D721Med (cell line): ENCODE results near the gene DNMBP.
A peak's percentile ranks its signal among the peaks of the same experiment; 100 is the strongest.
"Not testable (repeated sequence)": the region's sequence is repeated elsewhere in the genome, so short reads cannot be mapped to it uniquely, and the experiment has no call there.

Source experiments
- DNase-seq: peaks from one replicate; pipeline ENCODE4 v3.0.0; 2011; ENCODE audit warnings: low spot score; ENCODE audit not compliant: insufficient read length
- FAIRE-seq: peaks from 2 replicates; lab custom pipeline; 2011; peaks lifted over from hg19 to GRCh38; lab: Jason Lieb, UNC
- CTCF ChIP-seq: IDR thresholded peaks from 2 replicates; pipeline ENCODE4 v1.5.1; 2012; ENCODE audit warnings: mild to moderate bottlenecking, control low read depth; ENCODE audit not compliant: insufficient read depth; ENCODE audit errors: missing control alignments

DNMBP gene

GRCh38 chr10:99869581-99870122 is 140.1 kb downstream of the DNMBP start:
- TF ChIP-seq CTCF: no peak
- FAIRE-seq (no peak), DNase-seq (no peak)

- not testable (repeated sequence) for DNase-seq, FAIRE-seq
These were observed 142.5 kb downstream of the DNMBP start for GRCh38 chr10:99867250-99867649.

- DNase-seq, FAIRE-seq: not testable (repeated sequence)
These were observed 146.1 kb downstream of the DNMBP start for GRCh38 chr10:99863535-99864240.

- no peak for DNase-seq
- TF ChIP-seq CTCF: no peak
- no peak for FAIRE-seq
These were observed 149.3 kb downstream of the DNMBP start for GRCh38 chr10:99860466-99860865.

- no peak for FAIRE-seq
- TF ChIP-seq CTCF: peak; percentile 25
- no peak for DNase-seq
These were observed 150.2 kb downstream of the DNMBP start for GRCh38 chr10:99859585-99859984.

- FAIRE-seq (no peak), DNase-seq (no peak)
- TF ChIP-seq CTCF: no peak
These were observed 150.9 kb downstream of the DNMBP start for GRCh38 chr10:99858849-99859248.

GRCh38 chr10:99855479-99856071 is 154.2 kb downstream of the DNMBP start:
- FAIRE-seq (no peak), DNase-seq (no peak)
- no peak for TF ChIP-seq CTCF

GRCh38 chr10:99854860-99855259 is 154.9 kb downstream of the DNMBP start:
- FAIRE-seq (peak; percentile 46), DNase-seq (peak; percentile 51)
- peak; percentile 68 for TF ChIP-seq CTCF
